CD4-positive, alpha-beta T cell (primary cell): ENCODE data around the gene SPRY1. TPM values are rescaled to one million over a fixed set of nuclear protein-coding genes. Genes with fewer than 3 reads are reported as not detected.

Source experiments
- ATAC-seq: fragments of 200-7000 bp; cut with Tn5 transposase; one replicate; pipeline ENCODE4 v1.10.0; 2022; ENCODE audit warnings: mild to moderate bottlenecking; ENCODE audit not compliant: poor library complexity
- CTCF ChIA-PET: fragments of 350-600 bp; sonication (Branson Sonifier 250); formaldehyde crosslinking; loops from one replicate; lab custom pipeline; 2021; ENCODE audit warnings: antibody characterized with exemption, inconsistent platforms; lab: Charles Lee
- POLR2A ChIA-PET: fragments of 350-600 bp; sonication (Branson Sonifier 250); formaldehyde crosslinking; loops from one replicate; lab custom pipeline; 2021; ENCODE audit warnings: antibody characterized with exemption, inconsistent platforms; lab: Charles Lee
- DNase-seq, 14 experiments: peaks; one replicate each; pipeline ENCODE4 v3.0.0-alpha.2; 2013 to 2020; ENCODE audit warnings: mixed read lengths in 2 of 14
- H3K27ac ChIP-seq, 2 donors: one replicate each; pipeline versions ENCODE4 v1.5.1 to v1.7.0; 2013; ENCODE audit warnings: low read length in 2 of 2, low read depth in 1 of 2, mild to moderate bottlenecking in 1 of 2
- H3K27me3 ChIP-seq, 2 experiments: 1 replicate in 1 of 2; 2 replicates in 1 of 2; pipeline versions ENCODE4 v1.6.1 to v1.7.0; 2013; ENCODE audit warnings: low read length in 2 of 2, control low read depth in 1 of 2, mild to moderate bottlenecking in 1 of 2, moderate library complexity in 1 of 2; ENCODE audit not compliant: insufficient read depth in 2 of 2, control insufficient read depth in 1 of 2
- H3K36me3 ChIP-seq: one replicate; pipeline ENCODE4 v1.6.1; 2013; ENCODE audit warnings: low read length, control low read depth; ENCODE audit not compliant: insufficient read depth
- H3K4me1 ChIP-seq: one replicate; pipeline ENCODE4 v1.6.1; 2013; ENCODE audit warnings: low read length, control low read depth; ENCODE audit not compliant: insufficient read depth
- H3K4me3 ChIP-seq: one replicate; pipeline ENCODE4 v1.5.1; 2013; ENCODE audit warnings: mild to moderate bottlenecking, low read length, moderate library complexity
- H3K9me3 ChIP-seq, 2 experiments: 1 replicate in 1 of 2; 2 replicates in 1 of 2; pipeline versions ENCODE4 v1.6.1 to v1.7.0; 2013; ENCODE audit warnings: low read length in 2 of 2, mild to moderate bottlenecking in 2 of 2, control low read depth in 1 of 2, moderate library complexity in 1 of 2; ENCODE audit not compliant: control insufficient read depth in 1 of 2, insufficient read depth in 1 of 2
- H3K27ac Mint-ChIP-seq: one replicate; pipeline ENCODE4 v1.8.0; 2020; ENCODE audit warnings: mixed read lengths
- H3K27me3 Mint-ChIP-seq: one replicate; pipeline ENCODE4 v1.8.0; 2021; ENCODE audit warnings: mixed read lengths
- H3K36me3 Mint-ChIP-seq: one replicate; pipeline ENCODE4 v1.8.0; 2021; ENCODE audit warnings: low read depth, mixed read lengths
- H3K4me1 Mint-ChIP-seq: one replicate; pipeline ENCODE4 v1.8.0; 2021; ENCODE audit warnings: low read depth, mixed read lengths
- H3K4me3 Mint-ChIP-seq: one replicate; pipeline ENCODE4 v1.8.0; 2020; ENCODE audit warnings: mild to moderate bottlenecking, mixed read lengths
- H3K9me3 Mint-ChIP-seq: one replicate; pipeline ENCODE4 v1.8.0; 2020; ENCODE audit warnings: mixed read lengths
- intact Hi-C, 2 experiments: fragments of 100-400 bp; cut with DNase I in 1 of 2; cut with micrococcal nuclease in 1 of 2; formaldehyde crosslinking; loops; one replicate each; pipeline versions ENCODE4 v1.15.1 to v1.9.0; 2023 to 2025; cut with DNase I, micrococcal nuclease
- total RNA-seq, 174 experiments: library from RNA in 2 of 174; stranded (reverse) in 2 of 174; gene quantifications; one replicate each; pipeline ENCODE4 v1.2.3 and lab custom pipeline; 2021 to 2026
- TF ChIP-seq, protein P1 (sequence below): fragments of 200-600 bp; IDR thresholded peaks from one replicate; pipeline ENCODE4 v1.8.0; 2022; ENCODE audit warnings: antibody characterized with exemption, mild to moderate bottlenecking

The SPRY1 gene
- total RNA-seq, 2 experiments from 2014 or later, result 19.6 to 20.3 TPM

DNA sequence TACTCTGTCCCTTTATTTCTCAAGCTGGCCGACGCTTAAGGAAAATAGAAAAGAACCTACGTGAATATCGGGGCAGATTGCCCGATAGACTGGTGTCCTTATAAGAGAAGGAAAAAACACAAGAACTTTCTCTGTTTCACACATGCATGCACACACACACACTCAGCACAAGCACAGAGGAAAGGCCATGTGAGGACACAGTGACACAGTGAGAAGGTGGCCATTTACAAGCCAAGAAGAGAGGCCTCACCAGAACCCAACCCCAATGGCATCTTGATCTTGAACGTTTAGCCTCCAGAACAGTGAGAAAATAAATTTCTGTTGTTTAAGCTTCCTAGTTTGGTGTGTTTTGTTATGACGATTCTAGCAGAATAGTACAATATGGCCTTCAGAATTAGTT is 37.0 kb downstream of the SPRY1 start:
- H3K9me3 ChIP-seq, result peaks cover 0 to 12% of the 10 kb centered on the region in 2 experiments
- ATAC-seq (no peak), DNase-seq (no peak)
- ChIA-PET POLR2A (no interaction called here), CTCF (no interaction called here)
- TF ChIP-seq, protein P1, sequence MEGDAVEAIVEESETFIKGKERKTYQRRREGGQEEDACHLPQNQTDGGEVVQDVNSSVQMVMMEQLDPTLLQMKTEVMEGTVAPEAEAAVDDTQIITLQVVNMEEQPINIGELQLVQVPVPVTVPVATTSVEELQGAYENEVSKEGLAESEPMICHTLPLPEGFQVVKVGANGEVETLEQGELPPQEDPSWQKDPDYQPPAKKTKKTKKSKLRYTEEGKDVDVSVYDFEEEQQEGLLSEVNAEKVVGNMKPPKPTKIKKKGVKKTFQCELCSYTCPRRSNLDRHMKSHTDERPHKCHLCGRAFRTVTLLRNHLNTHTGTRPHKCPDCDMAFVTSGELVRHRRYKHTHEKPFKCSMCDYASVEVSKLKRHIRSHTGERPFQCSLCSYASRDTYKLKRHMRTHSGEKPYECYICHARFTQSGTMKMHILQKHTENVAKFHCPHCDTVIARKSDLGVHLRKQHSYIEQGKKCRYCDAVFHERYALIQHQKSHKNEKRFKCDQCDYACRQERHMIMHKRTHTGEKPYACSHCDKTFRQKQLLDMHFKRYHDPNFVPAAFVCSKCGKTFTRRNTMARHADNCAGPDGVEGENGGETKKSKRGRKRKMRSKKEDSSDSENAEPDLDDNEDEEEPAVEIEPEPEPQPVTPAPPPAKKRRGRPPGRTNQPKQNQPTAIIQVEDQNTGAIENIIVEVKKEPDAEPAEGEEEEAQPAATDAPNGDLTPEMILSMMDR, result no peak
- H3K4me1 Mint-ChIP-seq, result no peaks in the 10 kb centered on the region
- no peak overlapping the region for H3K4me3 ChIP-seq
- H3K4me3 Mint-ChIP-seq, result no peak overlapping the region
- no peaks in the 10 kb centered on the region for H3K36me3 Mint-ChIP-seq
- H3K27ac ChIP-seq, result no peak overlapping the region
- no peaks in the 10 kb centered on the region for H3K36me3 ChIP-seq
- H3K27me3 Mint-ChIP-seq, result no peaks in the 10 kb centered on the region
- H3K27me3 ChIP-seq, result no peaks in the 10 kb centered on the region
- no peaks in the 10 kb centered on the region for H3K4me1 ChIP-seq
- H3K9me3 Mint-ChIP-seq, result no peaks in the 10 kb centered on the region
- intact Hi-C loops, result no loop called here
- H3K27ac Mint-ChIP-seq, result no peak overlapping the region

DNA sequence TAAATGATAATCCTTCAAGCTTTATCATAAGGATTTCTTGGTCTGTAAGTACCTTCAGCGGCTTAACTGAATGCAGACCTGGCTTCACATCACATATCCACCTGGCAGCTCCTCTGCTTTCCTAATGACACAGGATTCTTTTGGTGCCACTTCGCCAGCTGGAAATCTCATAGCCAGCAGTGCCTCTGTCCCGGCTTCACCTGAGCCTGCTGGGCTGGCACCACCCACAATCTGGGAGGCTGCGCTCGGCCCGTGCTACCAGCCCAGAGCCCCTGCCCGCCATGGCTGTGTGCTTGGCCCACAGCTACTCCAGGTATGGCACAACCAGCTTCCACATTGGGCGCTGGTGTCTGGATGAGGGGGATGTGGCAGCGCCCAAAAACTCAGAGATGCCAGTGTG is 37.4 kb downstream of the SPRY1 start:
- Mint-ChIP-seq H3K27ac (no peak overlapping the region), H3K4me3 (no peak overlapping the region), H3K4me1 (no peaks in the 10 kb centered on the region), H3K36me3 (no peaks in the 10 kb centered on the region), H3K9me3 (no peaks in the 10 kb centered on the region), H3K27me3 (no peaks in the 10 kb centered on the region)
- ChIA-PET POLR2A (no interaction called here), CTCF (no interaction called here)
- H3K9me3 ChIP-seq, result peaks cover 0 to 12% of the 10 kb centered on the region in 2 experiments
- ATAC-seq, result no peak
- intact Hi-C loops, result no loop called here
- no peaks in the 10 kb centered on the region for H3K36me3 ChIP-seq
- no peaks in the 10 kb centered on the region for H3K4me1 ChIP-seq
- no peak for DNase-seq
- no peak overlapping the region for H3K27ac ChIP-seq
- TF ChIP-seq, protein P1, result no peak
- H3K27me3 ChIP-seq, result no peaks in the 10 kb centered on the region
- H3K4me3 ChIP-seq, result no peak overlapping the region

DNA sequence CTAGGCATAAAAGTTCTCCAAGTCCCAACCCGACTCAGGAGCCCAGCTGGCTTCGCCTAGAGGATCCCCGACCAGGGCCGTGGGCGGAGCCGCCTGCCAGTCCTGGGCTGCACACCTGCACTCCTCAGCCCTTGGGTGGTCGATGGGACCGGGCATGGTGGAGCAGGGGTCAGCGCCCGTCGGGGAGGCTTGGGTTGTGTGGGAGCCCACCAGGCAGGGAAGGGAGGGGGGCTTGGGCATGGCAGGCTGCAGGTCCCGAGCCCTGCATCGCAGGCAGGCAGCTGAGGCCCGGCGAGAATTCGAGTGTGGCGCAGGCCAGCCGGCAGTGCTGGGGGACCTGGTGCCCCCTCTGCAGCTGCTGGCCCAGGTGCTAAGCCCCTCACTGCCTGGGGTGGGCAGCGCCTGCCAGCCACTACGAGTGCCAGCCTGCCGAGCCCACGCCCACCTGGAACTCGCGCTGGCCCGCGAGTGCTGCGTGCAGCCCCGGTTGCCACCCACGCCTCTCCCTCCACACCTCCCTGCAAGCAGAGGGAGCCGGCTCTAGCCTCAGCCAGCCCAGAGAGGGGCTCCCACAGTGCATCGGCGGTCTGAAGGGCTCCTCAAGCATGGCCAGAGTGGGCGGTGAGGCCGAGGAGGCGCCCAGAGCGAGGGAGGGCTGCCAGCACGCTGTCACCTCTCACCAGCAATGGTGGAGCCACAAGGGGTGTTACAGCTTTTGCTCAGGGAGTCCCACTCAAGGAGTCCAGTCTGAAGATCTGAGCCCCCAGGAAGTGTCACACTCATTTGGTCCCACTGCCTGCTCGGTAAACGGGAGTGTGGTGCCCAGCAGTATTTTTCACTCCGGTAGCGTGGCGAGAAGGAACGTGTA is 38.9 kb downstream of the SPRY1 start:
- Mint-ChIP-seq H3K9me3 (no peaks in the 10 kb centered on the region), H3K27ac (no peak overlapping the region), H3K4me1 (no peaks in the 10 kb centered on the region), H3K27me3 (no peaks in the 10 kb centered on the region), H3K36me3 (no peaks in the 10 kb centered on the region), H3K4me3 (no peak overlapping the region)
- intact Hi-C loops, result no loop called here
- POLR2A ChIA-PET, result no interaction called here
- ATAC-seq, result no peak
- H3K27ac ChIP-seq, result no peak overlapping the region
- no peaks in the 10 kb centered on the region for H3K4me1 ChIP-seq
- H3K36me3 ChIP-seq, result no peaks in the 10 kb centered on the region
- TF ChIP-seq, protein P1, result no peak
- DNase-seq, result no peak
- no peak overlapping the region for H3K4me3 ChIP-seq
- no peaks in the 10 kb centered on the region for H3K27me3 ChIP-seq
- peaks cover 0 to 12% of the 10 kb centered on the region in 2 experiments for H3K9me3 ChIP-seq
- CTCF ChIA-PET, result no interaction called here
